SH-SY5Y (cell line): ENCODE data around the gene MGAT5.

Experiments used
- GATA2 ChIP-seq: IDR thresholded peaks from 2 replicates; pipeline ENCODE4 v1.6.1; 2011; ENCODE audit warnings: mild to moderate bottlenecking, low read depth, low read length
- GATA3 ChIP-seq: IDR thresholded peaks from 2 replicates; pipeline ENCODE4 v1.6.1; 2011; ENCODE audit warnings: low read depth, mild to moderate bottlenecking, low read length, moderate library complexity

DNA sequence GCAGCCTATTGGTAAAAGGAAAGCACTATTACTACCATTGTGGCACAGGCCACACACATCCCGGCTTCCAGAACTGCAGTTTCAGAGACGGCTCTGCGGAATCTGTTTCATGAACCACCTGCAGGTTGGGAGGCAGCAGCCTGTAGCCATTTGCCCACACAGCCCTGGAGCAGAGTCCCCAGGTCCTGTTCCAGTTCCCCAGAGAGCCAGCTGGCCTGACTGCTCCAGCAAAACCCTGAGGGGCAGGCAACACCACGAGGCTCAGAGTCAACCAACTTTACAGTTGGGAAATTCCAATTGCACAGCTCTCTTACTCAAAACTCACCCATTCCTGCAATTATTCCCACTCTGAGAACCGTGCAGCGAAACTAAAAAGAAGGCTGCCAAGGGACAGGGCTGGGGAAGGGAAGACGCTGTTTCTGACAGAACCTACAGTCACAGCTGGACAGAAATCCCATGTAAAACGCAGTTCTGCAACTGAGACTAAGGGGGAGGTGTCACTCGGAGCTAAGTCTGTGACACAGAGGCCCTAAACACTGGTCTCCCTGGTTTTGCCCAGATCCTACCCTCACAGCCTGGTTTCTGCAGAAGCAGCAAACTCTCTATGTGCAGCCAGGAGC, 245.5 kb downstream of the MGAT5 start:
- TF ChIP-seq GATA3 (no peak), GATA2 (no peak)
